WTC11 (cell line): ENCODE results near the gene SYNRG. TPM values are rescaled to one million over a fixed set of nuclear protein-coding genes. Genes with fewer than 3 reads are reported as not detected.

Experiments used
- ATAC-seq: fragments of 200-7000 bp; cut with Tn5 transposase; 2 replicates; pipeline ENCODE4 v1.10.0; 2021; ENCODE audit warnings: mild to moderate bottlenecking, moderate library complexity
- CTCF ChIA-PET: fragments of 300-600 bp; sonication (Branson Sonifier 250); formaldehyde crosslinking; loops from one replicate; lab custom pipeline; 2021; ENCODE audit warnings: antibody characterized with exemption; lab: Charles Lee
- POLR2A ChIA-PET: fragments of 350-600 bp; sonication (Branson Sonifier 250); formaldehyde crosslinking; loops from one replicate; lab custom pipeline; 2021; ENCODE audit warnings: antibody characterized with exemption; lab: Charles Lee
- DNase-seq: peaks from one replicate; pipeline ENCODE4 v3.0.0; 2021; ENCODE audit warnings: low spot score
- H3K27ac Mint-ChIP-seq: 2 replicates; pipeline ENCODE4 v1.8.0; 2021; ENCODE audit warnings: mixed read lengths
- H3K27me3 Mint-ChIP-seq: 2 replicates; pipeline ENCODE4 v1.8.0; 2021; ENCODE audit warnings: low read depth, mild to moderate bottlenecking, moderate library complexity, mixed read lengths
- H3K36me3 Mint-ChIP-seq: 2 replicates; pipeline ENCODE4 v1.8.0; 2021; ENCODE audit warnings: mixed read lengths
- H3K4me1 Mint-ChIP-seq: 2 replicates; pipeline ENCODE4 v1.8.0; 2022; ENCODE audit warnings: mixed read lengths
- H3K4me3 Mint-ChIP-seq: 2 replicates; pipeline ENCODE4 v1.8.0; 2021; ENCODE audit warnings: mild to moderate bottlenecking, moderate library complexity, mixed read lengths
- H3K9me3 Mint-ChIP-seq: 2 replicates; pipeline ENCODE4 v1.8.0; 2021; ENCODE audit warnings: mixed read lengths
- ATF1 ChIP-seq: sonication (generic); formaldehyde crosslinking; IDR thresholded peaks from 2 replicates; pipeline ENCODE4 v1.8.1; 2023; ENCODE audit warnings: mild to moderate bottlenecking, moderate library complexity, missing genetic modification reagents
- ATF3 ChIP-seq: sonication (generic); formaldehyde crosslinking; conservative IDR thresholded peaks from 2 replicates; pipeline ENCODE4 v1.8.1; 2022; ENCODE audit warnings: mild to moderate bottlenecking, missing genetic modification reagents
- CREB1 ChIP-seq: sonication (generic); formaldehyde crosslinking; IDR thresholded peaks from 2 replicates; pipeline ENCODE4 v1.8.0; 2023; ENCODE audit warnings: mild to moderate bottlenecking, missing genetic modification reagents
- E2F1 ChIP-seq: sonication (generic); formaldehyde crosslinking; IDR thresholded peaks from 2 replicates; pipeline ENCODE4 v1.8.0; 2022; ENCODE audit warnings: mild to moderate bottlenecking, missing genetic modification reagents
- GABPB1 ChIP-seq: sonication (generic); formaldehyde crosslinking; IDR thresholded peaks from 2 replicates; pipeline ENCODE4 v1.8.1; 2023; ENCODE audit warnings: mild to moderate bottlenecking, missing genetic modification reagents
- GRHL2 ChIP-seq: fragments of 250-450 bp; sonication (Bioruptor Pico); IDR thresholded peaks from 2 replicates; pipeline ENCODE4 v1.8.0; 2022; ENCODE audit warnings: mild to moderate bottlenecking, moderate library complexity; ENCODE audit not compliant: insufficient replicate concordance, severe bottlenecking
- MAX ChIP-seq: sonication (generic); formaldehyde crosslinking; IDR thresholded peaks from 2 replicates; pipeline ENCODE4 v1.8.0; 2022; ENCODE audit warnings: mild to moderate bottlenecking, missing genetic modification reagents
- MXD4 ChIP-seq: fragments of 250-450 bp; sonication (Bioruptor Pico); IDR thresholded peaks from 2 replicates; pipeline ENCODE4 v1.8.0; 2021; ENCODE audit warnings: mild to moderate bottlenecking, moderate library complexity, borderline replicate concordance
- NFYB ChIP-seq: sonication (generic); formaldehyde crosslinking; conservative IDR thresholded peaks from 2 replicates; pipeline ENCODE4 v1.8.0; 2022; ENCODE audit warnings: low read depth, missing genetic modification reagents
- PRDM15 ChIP-seq: sonication (generic); formaldehyde crosslinking; IDR thresholded peaks from 2 replicates; pipeline ENCODE4 v1.8.0; 2022; ENCODE audit warnings: missing genetic modification reagents
- PREB ChIP-seq: sonication (generic); formaldehyde crosslinking; IDR thresholded peaks from 2 replicates; pipeline ENCODE4 v1.8.1; 2022; ENCODE audit warnings: mild to moderate bottlenecking, missing genetic modification reagents, moderate library complexity, borderline replicate concordance
- TP53 ChIP-seq: sonication (generic); formaldehyde crosslinking; IDR thresholded peaks from 2 replicates; pipeline ENCODE4 v1.8.1; 2023; ENCODE audit warnings: mild to moderate bottlenecking, missing genetic modification reagents
- ZMAT4 ChIP-seq: fragments of 250-450 bp; sonication (Bioruptor Pico); IDR thresholded peaks from 2 replicates; pipeline ENCODE4 v1.9.0; 2021; ENCODE audit warnings: mild to moderate bottlenecking
- ZNF232 ChIP-seq: sonication (generic); formaldehyde crosslinking; IDR thresholded peaks from 2 replicates; pipeline ENCODE4 v1.8.0; 2022; ENCODE audit warnings: mild to moderate bottlenecking, missing genetic modification reagents
- ZNF263 ChIP-seq: sonication (generic); formaldehyde crosslinking; IDR thresholded peaks from 2 replicates; pipeline ENCODE4 v1.8.1; 2022; ENCODE audit warnings: low read depth, mild to moderate bottlenecking, moderate library complexity, missing genetic modification reagents
- ZNF423 ChIP-seq: fragments of 250-450 bp; sonication (Bioruptor Pico); IDR thresholded peaks from 2 replicates; pipeline ENCODE4 v2.1.2; 2022; ENCODE audit warnings: mild to moderate bottlenecking, moderate library complexity
- ZNF425 ChIP-seq: fragments of 250-450 bp; sonication (Bioruptor Pico); conservative IDR thresholded peaks from 2 replicates; pipeline ENCODE4 v1.9.0; 2021; ENCODE audit warnings: mild to moderate bottlenecking
- total RNA-seq: library from RNA; stranded (reverse); gene quantifications from 3 replicates; pipeline ENCODE4 v1.2.3, GENCODE V29; 2021
- TF ChIP-seq, protein P1 (sequence below): sonication (generic); formaldehyde crosslinking; IDR thresholded peaks from 2 replicates; pipeline ENCODE4 v1.8.1; 2023; ENCODE audit warnings: mild to moderate bottlenecking, moderate library complexity, missing genetic modification reagents
- TF ChIP-seq, protein P2 (sequence below): sonication (generic); formaldehyde crosslinking; IDR thresholded peaks from 2 replicates; pipeline ENCODE4 v1.8.1; 2023; ENCODE audit warnings: mild to moderate bottlenecking, missing genetic modification reagents

The SYNRG gene
- total RNA-seq, 1 experiment from 2014 or later, result 31.3 TPM

GRCh38 chr17:37490022-37490587 lies 119.1 kb downstream of the SYNRG start:
- ChIA-PET POLR2A (no interaction called here), CTCF (interaction anchor here (0.5 to 2.1 kb wide), 4 partner anchors 16 to 119 kb away, joined by 4 to 7 read pairs (median 6); partner anchors contain the start of gene SYNRG)
- DNase-seq (peak; percentile 74), ATAC-seq (peak; percentile 21)
- Mint-ChIP-seq H3K4me3 (peak overlapping the region; percentile 93), H3K27ac (peak overlapping the region; percentile 90), H3K4me1 (peaks cover 48% of the 10 kb centered on the region), H3K27me3 (peaks cover 4% of the 10 kb centered on the region; the same call in 1 of the 2 replicates), H3K9me3 (no peaks in the 10 kb centered on the region), H3K36me3 (0 out of 2 replicates have a peak, but pooled peaks cover 4% of the 10 kb centered on the region)
- TF ChIP-seq ATF1 (no peak), GRHL2 (no peak), ZNF425 (CRISPR knock-in tag) (no peak), ZNF263 (CRISPR knock-in tag) (no peak), ZNF423 (0 out of 2 replicates have a peak, but pooled peaks have one; percentile 19), PRDM15 (CRISPR knock-in tag) (peak; percentile 90), GABPB1 (CRISPR knock-in tag) (no peak), TP53 (CRISPR knock-in tag) (no peak), ZNF232 (CRISPR knock-in tag) (no peak)
- TF ChIP-seq, protein P1, sequence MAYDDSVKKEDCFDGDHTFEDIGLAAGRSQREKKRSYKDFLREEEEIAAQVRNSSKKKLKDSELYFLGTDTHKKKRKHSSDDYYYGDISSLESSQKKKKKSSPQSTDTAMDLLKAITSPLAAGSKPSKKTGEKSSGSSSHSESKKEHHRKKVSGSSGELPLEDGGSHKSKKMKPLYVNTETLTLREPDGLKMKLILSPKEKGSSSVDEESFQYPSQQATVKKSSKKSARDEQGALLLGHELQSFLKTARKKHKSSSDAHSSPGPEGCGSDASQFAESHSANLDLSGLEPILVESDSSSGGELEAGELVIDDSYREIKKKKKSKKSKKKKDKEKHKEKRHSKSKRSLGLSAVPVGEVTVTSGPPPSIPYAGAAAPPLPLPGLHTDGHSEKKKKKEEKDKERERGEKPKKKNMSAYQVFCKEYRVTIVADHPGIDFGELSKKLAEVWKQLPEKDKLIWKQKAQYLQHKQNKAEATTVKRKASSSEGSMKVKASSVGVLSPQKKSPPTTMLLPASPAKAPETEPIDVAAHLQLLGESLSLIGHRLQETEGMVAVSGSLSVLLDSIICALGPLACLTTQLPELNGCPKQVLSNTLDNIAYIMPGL, result no peak; the same call in 1 of the 2 replicates

GRCh38 chr17:37489197-37490001 lies 119.8 kb downstream of the SYNRG start, which contains the start of gene DUSP14:
DUSP14 (plus strand) TSS chr17:37489891; CDS start chr17:37512273, 22,382 bp downstream.
- H3K27ac Mint-ChIP-seq, result peak within 1 kb of the TSS; percentile 90
- H3K9me3 Mint-ChIP-seq, result no peaks in the 10 kb centered on the region
- ATAC-seq, result peak; percentile 76
- DNase-seq, result peak; percentile 79
- peak within 1 kb of the TSS; percentile 93 for H3K4me3 Mint-ChIP-seq
- POLR2A ChIA-PET, result interaction anchor here (0.6 kb wide), 1 partner anchor 120 kb away, joined by 4 read pairs; the partner anchor contains the start of gene SYNRG
- H3K4me1 Mint-ChIP-seq, result peaks cover 41% of the 10 kb centered on the region
- H3K27me3 Mint-ChIP-seq, result peaks cover 4% of the 10 kb centered on the region; the same call in 1 of the 2 replicates
- H3K36me3 Mint-ChIP-seq, result 0 out of 2 replicates have a peak, but pooled peaks cover 4% of the 10 kb centered on the region
- CTCF ChIA-PET, result interaction anchor here (1.0 kb wide), 1 partner anchor 119 kb away, joined by 4 read pairs; the partner anchor contains the start of gene SYNRG
- TF ChIP-seq, protein P2, sequence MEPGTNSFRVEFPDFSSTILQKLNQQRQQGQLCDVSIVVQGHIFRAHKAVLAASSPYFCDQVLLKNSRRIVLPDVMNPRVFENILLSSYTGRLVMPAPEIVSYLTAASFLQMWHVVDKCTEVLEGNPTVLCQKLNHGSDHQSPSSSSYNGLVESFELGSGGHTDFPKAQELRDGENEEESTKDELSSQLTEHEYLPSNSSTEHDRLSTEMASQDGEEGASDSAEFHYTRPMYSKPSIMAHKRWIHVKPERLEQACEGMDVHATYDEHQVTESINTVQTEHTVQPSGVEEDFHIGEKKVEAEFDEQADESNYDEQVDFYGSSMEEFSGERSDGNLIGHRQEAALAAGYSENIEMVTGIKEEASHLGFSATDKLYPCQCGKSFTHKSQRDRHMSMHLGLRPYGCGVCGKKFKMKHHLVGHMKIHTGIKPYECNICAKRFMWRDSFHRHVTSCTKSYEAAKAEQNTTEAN (CRISPR knock-in tag), result no peak; the same call in 1 of the 2 replicates
- TF ChIP-seq ATF3 (CRISPR knock-in tag) (no peak), E2F1 (CRISPR knock-in tag) (0 out of 2 replicates have a peak, but pooled peaks have one; percentile 45), CREB1 (CRISPR knock-in tag) (peak; percentile 75; the same call in 1 of the 2 replicates), ZNF232 (CRISPR knock-in tag) (no peak), MXD4 (CRISPR knock-in tag) (no peak), ZMAT4 (CRISPR knock-in tag) (no peak), NFYB (CRISPR knock-in tag) (no peak), MAX (CRISPR knock-in tag) (peak; percentile 90), PREB (0 out of 2 replicates have a peak, but pooled peaks have one; percentile 48), GABPB1 (CRISPR knock-in tag) (peak; percentile 12; the same call in 1 of the 2 replicates)
